ENCODE results near the gene TGM6. TPM values are rescaled to one million over a fixed set of nuclear protein-coding genes. Genes with fewer than 3 reads are reported as not detected.

The TGM6 gene
- total RNA-seq, 1 donor from 2014 or later, result not detected

DNA sequence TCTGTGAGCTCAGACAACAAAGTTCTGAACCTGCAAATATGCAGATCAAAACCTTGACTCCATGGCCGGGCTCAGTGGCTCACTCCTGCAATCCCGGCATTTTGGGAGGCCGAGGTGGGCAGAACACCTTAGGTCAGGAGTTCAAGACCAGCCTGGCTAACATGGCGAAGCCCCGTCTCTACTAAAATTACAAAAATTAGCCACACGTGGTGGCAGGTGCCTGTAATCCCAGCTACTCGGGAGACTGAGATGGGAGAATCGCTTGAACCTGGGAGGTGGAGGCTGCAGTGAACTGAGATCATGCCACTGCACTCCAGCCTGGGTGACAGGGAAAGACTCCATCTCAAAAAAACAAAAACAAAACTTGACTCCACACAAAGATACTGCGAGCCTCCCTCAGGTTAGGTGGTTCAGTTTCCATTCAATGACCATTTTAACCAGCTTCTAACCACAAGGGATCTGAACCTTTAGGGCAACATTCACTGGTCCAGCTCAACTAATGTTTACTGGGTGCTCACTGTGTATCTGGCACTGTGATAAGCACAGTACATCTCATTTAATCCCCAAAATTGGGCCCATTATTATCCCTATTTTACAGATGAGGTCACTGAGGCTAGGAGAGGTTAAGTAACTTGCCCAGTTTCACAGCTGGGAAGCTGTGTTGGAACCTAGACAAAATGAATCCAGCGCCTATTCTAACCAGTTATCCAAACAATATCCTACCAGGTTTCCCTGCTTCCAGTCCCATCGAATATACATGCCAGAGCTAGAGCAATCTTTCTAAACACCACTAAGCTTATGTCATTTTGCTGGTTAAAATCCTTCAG lies 88.1 kb downstream of the TGM6 start:
- peak overlapping the region; percentile 100 for H3K4me3 Mint-ChIP-seq
- TF ChIP-seq, protein P1, sequence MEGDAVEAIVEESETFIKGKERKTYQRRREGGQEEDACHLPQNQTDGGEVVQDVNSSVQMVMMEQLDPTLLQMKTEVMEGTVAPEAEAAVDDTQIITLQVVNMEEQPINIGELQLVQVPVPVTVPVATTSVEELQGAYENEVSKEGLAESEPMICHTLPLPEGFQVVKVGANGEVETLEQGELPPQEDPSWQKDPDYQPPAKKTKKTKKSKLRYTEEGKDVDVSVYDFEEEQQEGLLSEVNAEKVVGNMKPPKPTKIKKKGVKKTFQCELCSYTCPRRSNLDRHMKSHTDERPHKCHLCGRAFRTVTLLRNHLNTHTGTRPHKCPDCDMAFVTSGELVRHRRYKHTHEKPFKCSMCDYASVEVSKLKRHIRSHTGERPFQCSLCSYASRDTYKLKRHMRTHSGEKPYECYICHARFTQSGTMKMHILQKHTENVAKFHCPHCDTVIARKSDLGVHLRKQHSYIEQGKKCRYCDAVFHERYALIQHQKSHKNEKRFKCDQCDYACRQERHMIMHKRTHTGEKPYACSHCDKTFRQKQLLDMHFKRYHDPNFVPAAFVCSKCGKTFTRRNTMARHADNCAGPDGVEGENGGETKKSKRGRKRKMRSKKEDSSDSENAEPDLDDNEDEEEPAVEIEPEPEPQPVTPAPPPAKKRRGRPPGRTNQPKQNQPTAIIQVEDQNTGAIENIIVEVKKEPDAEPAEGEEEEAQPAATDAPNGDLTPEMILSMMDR (conservative IDR thresholded peaks at IDR 0.05), result no peak
- H3K27me3 Mint-ChIP-seq (ENCODE audit: low read depth), result peaks cover 4% of the 10 kb centered on the region
- H3K36me3 Mint-ChIP-seq (ENCODE audit: low read depth), result peaks cover 39% of the 10 kb centered on the region
- peak overlapping the region; percentile 80 for H3K27ac Mint-ChIP-seq (ENCODE audit: unreplicated experiment)
- DNase-seq (ENCODE audit: low read depth, low spot score), result no peak
- peaks cover 51% of the 10 kb centered on the region for H3K4me1 Mint-ChIP-seq
- peaks cover 3% of the 10 kb centered on the region for H3K9me3 Mint-ChIP-seq

DNA sequence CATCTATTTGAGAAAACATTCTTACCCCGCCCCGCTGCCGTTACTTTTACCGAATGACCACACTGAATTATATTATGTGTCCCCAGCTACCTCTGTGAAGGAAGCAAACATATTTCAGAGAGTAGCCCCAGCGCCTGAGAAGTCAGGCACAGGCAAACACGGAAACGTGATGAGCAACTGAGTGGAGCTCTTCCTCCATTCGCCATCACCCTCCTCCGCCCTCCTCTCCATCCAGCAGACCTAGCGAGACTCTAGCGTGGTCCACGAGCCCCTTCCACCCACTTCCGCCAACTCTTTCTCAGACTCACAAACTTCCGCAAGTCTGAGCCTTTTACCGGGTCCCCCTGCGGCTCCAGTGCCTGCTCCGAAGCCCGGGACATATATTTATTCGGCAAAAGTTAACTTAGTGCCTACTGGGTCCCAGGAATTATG lies 89.3 kb downstream of the TGM6 start:
- H3K9me3 Mint-ChIP-seq, result peaks cover 3% of the 10 kb centered on the region

DNA sequence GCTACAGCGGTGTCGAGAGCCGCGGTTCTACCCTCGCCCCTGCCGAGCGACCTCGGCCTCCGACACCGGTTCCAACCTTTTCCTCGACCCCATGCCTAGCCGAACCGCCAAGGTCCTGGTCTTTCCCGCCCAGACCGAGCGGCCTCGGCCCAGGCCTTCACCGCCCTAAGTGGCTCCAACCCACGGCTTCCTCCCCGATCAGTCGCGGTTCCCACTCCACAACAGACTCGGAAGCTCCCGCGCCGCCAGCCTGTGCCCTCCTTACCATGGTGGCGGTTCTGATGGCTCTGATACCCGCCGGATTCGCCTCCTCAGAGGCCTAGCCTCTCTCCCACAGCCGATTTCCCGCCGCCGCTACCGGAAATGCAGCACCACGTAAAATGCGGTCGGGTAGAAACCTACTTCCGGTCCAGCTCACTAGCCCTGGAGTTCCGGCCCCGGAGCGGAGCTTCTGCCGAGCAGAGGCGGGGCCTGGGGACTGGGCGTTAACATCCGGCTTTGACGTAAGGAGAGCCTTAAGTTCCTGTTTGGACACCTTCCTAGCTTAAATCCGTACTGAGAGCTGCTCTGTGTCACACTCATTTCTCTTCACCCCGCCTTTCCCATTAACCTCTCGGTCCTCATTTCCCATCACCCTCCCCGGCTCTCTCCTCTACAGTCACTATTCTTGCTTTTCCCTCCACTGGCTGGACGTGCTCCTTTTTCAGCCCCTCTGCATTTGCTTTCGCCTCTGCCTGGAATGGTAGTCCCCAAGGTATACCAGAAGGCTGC lies 89.9 kb downstream of the TGM6 start, which contains the start of gene SNRPB:
Gene SNRPB (minus strand): TSS at position 367 of the 771 bp plus-strand sequence. CDS start 99 bp downstream, at position 268.
- H3K27ac Mint-ChIP-seq (ENCODE audit: unreplicated experiment), result peak within 1 kb of the TSS; percentile 100
- H3K4me1 Mint-ChIP-seq, result peaks cover 51% of the 10 kb centered on the region
- TF ChIP-seq, protein P1 (conservative IDR thresholded peaks at IDR 0.05), result no peak
- H3K27me3 Mint-ChIP-seq (ENCODE audit: low read depth), result peaks cover 4% of the 10 kb centered on the region
- peaks cover 30% of the 10 kb centered on the region for H3K36me3 Mint-ChIP-seq (ENCODE audit: low read depth)
- DNase-seq (ENCODE audit: low read depth, low spot score), result peak; percentile 93
- H3K4me3 Mint-ChIP-seq, result peak within 1 kb of the TSS; percentile 100
- H3K9me3 Mint-ChIP-seq, result peaks cover 3% of the 10 kb centered on the region

More for the DNA sequence above, 89.3 kb downstream of the TGM6 start:
- Mint-ChIP-seq H3K4me3 (peak overlapping the region; percentile 100), H3K36me3 (ENCODE audit: low read depth) (peaks cover 33% of the 10 kb centered on the region), H3K4me1 (peaks cover 51% of the 10 kb centered on the region), H3K27me3 (ENCODE audit: low read depth) (peaks cover 4% of the 10 kb centered on the region), H3K27ac (ENCODE audit: unreplicated experiment) (peak overlapping the region; percentile 100)
- peak; percentile 36 for DNase-seq (ENCODE audit: low read depth, low spot score)
- TF ChIP-seq, protein P1 (conservative IDR thresholded peaks at IDR 0.05), result no peak

DNA sequence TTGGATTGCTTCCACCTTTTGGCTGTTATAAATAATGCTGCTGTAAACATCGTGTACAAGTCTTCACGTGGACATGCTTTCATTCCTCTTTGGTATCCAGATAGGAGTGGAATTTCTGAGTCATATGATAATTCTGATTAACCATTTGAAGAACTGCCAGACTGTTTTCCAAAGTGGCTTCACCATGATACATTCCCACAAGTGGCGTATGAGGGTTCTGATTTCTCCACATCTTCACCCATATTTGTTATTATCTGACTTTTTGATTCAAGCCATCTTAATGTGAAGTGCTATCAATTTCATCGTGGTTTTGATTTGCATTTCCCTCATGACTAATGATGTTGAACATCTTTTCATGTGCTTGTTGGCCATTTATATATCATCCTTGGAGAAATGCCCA lies 92.8 kb downstream of the TGM6 start:
- peaks cover 31% of the 10 kb centered on the region for H3K4me1 Mint-ChIP-seq
- peaks cover 4% of the 10 kb centered on the region for H3K27me3 Mint-ChIP-seq (ENCODE audit: low read depth)
- no peak overlapping the region for H3K4me3 Mint-ChIP-seq
- no peak overlapping the region for H3K27ac Mint-ChIP-seq (ENCODE audit: unreplicated experiment)
- TF ChIP-seq, protein P1 (conservative IDR thresholded peaks at IDR 0.05), result no peak
- no peak for DNase-seq (ENCODE audit: low read depth, low spot score)
- H3K9me3 Mint-ChIP-seq, result peaks cover 3% of the 10 kb centered on the region
- H3K36me3 Mint-ChIP-seq (ENCODE audit: low read depth), result peaks cover 19% of the 10 kb centered on the region

DNA sequence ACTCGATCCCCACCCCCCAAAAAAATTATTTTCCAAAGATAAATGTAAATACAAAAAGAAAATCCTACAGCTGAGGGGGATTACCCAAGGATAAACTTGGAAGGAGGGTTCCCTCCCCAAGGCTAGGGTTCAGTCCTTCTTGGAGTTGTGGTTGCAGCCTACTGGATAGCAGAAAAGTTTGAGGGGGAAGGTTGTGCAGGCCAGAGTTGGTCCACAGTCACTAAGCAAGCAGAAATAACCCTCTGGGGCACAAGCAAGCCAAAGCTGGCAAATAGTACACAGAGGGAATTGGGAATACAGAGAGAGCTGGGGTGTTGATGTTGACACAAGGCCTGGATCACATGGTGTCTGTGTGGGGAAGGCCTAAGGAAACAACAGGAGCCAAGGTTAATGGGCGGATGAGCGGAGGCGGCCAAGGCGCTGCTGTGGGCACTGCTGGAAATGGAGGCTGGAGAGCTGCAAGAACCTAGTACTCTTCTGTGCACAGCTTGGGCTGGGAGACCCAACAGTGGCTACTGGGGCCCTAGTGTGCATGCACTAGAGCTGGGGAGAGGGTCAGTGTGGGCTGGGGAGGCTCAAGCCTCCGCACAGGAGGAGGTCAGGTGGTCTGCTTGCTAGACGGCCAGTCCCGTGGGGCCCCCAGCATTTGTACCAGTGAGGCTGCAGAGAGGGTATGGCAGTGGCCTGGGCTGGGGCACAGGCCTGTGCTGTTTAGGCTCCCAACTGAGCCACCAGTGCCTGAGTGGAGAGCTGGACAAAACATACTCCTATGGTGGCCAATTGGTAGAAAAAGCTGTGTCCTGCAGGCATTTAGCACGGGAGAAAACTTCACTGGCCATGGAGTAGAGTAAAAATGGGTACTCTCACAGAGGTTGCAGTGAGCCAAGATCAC lies 95.4 kb downstream of the TGM6 start:
- H3K36me3 Mint-ChIP-seq (ENCODE audit: low read depth), result peaks cover 17% of the 10 kb centered on the region

More for the DNA sequence above, 95.4 kb downstream of the TGM6 start:
- TF ChIP-seq, protein P1 (conservative IDR thresholded peaks at IDR 0.05), result no peak
- Mint-ChIP-seq H3K9me3 (no peaks in the 10 kb centered on the region), H3K27me3 (ENCODE audit: low read depth) (no peaks in the 10 kb centered on the region), H3K4me1 (peaks cover 10% of the 10 kb centered on the region), H3K4me3 (no peak overlapping the region), H3K27ac (ENCODE audit: unreplicated experiment) (no peak overlapping the region)
- DNase-seq (ENCODE audit: low read depth, low spot score), result no peak

Measured in neural crest cell (in vitro differentiated cells).